Trophoblast cell (in vitro differentiated cells and primary cell): Measurements from ENCODE around the gene ZNF705A.
"Not testable (repeated sequence)": the region's sequence is repeated elsewhere in the genome, so short reads cannot be mapped to it uniquely, and the experiment has no call there.

Experiments used
- DNase-seq, 2 donors: peaks; one replicate each; pipeline ENCODE4 v3.0.0-alpha.2; 2016
- H2AFZ ChIP-seq: 2 replicates; pipeline ENCODE4 v1.6.1; 2013; ENCODE audit warnings: low read length, moderate library complexity, mild to moderate bottlenecking; ENCODE audit not compliant: insufficient read depth, poor library complexity
- H2AK5ac ChIP-seq: 2 replicates; pipeline ENCODE4 v1.6.1; 2013; ENCODE audit warnings: mild to moderate bottlenecking, low read length
- H2BK120ac ChIP-seq: 2 replicates; pipeline ENCODE4 v1.6.1; 2013; ENCODE audit warnings: low read length, mild to moderate bottlenecking, moderate library complexity; ENCODE audit not compliant: insufficient read depth, poor library complexity
- H2BK12ac ChIP-seq: 2 replicates; pipeline ENCODE4 v1.6.1; 2013; ENCODE audit warnings: mild to moderate bottlenecking, low read length, moderate library complexity
- H2BK5ac ChIP-seq: 2 replicates; pipeline ENCODE4 v1.6.1; 2013; ENCODE audit warnings: low read length, low read depth, moderate library complexity, mild to moderate bottlenecking; ENCODE audit not compliant: poor library complexity
- H3K14ac ChIP-seq: 2 replicates; pipeline ENCODE4 v1.6.1; 2013; ENCODE audit warnings: mild to moderate bottlenecking, low read length
- H3K18ac ChIP-seq: 2 replicates; pipeline ENCODE4 v1.6.1; 2013; ENCODE audit warnings: mild to moderate bottlenecking, low read length
- H3K23ac ChIP-seq: 2 replicates; pipeline ENCODE4 v1.6.1; 2013; ENCODE audit warnings: low read length
- H3K27ac ChIP-seq: 2 replicates; pipeline ENCODE4 v1.5.1; 2013; ENCODE audit warnings: low read depth, mild to moderate bottlenecking, inconsistent platforms, low read length, moderate library complexity
- H3K27me3 ChIP-seq: 2 replicates; pipeline ENCODE4 v1.6.1; 2013; ENCODE audit warnings: inconsistent platforms, mild to moderate bottlenecking, low read length, moderate library complexity; ENCODE audit not compliant: insufficient read depth
- H3K36me3 ChIP-seq, 2 experiments: 1 replicate in 1 of 2; 2 replicates in 1 of 2; pipeline ENCODE4 v1.6.1; 2013; ENCODE audit warnings: low read length in 2 of 2, mild to moderate bottlenecking in 2 of 2, moderate library complexity in 1 of 2; ENCODE audit not compliant: insufficient read depth in 2 of 2, control insufficient read depth in 1 of 2
- H3K4ac ChIP-seq: 2 replicates; pipeline ENCODE4 v1.6.1; 2013; ENCODE audit warnings: low read depth, mild to moderate bottlenecking, low read length, moderate library complexity
- H3K4me1 ChIP-seq, 2 experiments: 1 replicate in 1 of 2; 2 replicates in 1 of 2; pipeline ENCODE4 v1.6.1; 2013; ENCODE audit warnings: low read length in 2 of 2, mild to moderate bottlenecking in 2 of 2, moderate library complexity in 1 of 2; ENCODE audit not compliant: insufficient read depth in 2 of 2, control insufficient read depth in 1 of 2
- H3K4me2 ChIP-seq: 2 replicates; pipeline ENCODE4 v1.6.1; 2013; ENCODE audit warnings: inconsistent platforms, mild to moderate bottlenecking, low read length, moderate library complexity
- H3K4me3 ChIP-seq: 2 replicates; pipeline ENCODE4 v1.5.1; 2013; ENCODE audit warnings: mild to moderate bottlenecking, low read depth, low read length, inconsistent platforms
- H3K79me1 ChIP-seq: one replicate; pipeline ENCODE4 v1.6.1; 2013; ENCODE audit warnings: low read length
- H3K79me2 ChIP-seq: 2 replicates; pipeline ENCODE4 v1.6.1; 2013; ENCODE audit warnings: low read length, mild to moderate bottlenecking; ENCODE audit not compliant: control insufficient read depth, insufficient read depth, poor library complexity
- H3K9ac ChIP-seq: 2 replicates; pipeline ENCODE4 v1.6.1; 2013; ENCODE audit warnings: mild to moderate bottlenecking, low read length
- H3K9me3 ChIP-seq: 2 replicates; pipeline ENCODE4 v1.6.1; 2013; ENCODE audit warnings: low read depth, mild to moderate bottlenecking, control low read depth, inconsistent platforms, low read length; ENCODE audit not compliant: insufficient read depth
- H4K12ac ChIP-seq: 2 replicates; pipeline ENCODE4 v1.6.1; 2013; ENCODE audit warnings: low read depth, mild to moderate bottlenecking, low read length, moderate library complexity
- H4K8ac ChIP-seq: 2 replicates; pipeline ENCODE4 v1.6.1; 2013; ENCODE audit warnings: low read depth, mild to moderate bottlenecking, low read length, moderate library complexity
- H4K91ac ChIP-seq: one replicate; pipeline ENCODE4 v1.6.1; 2013; ENCODE audit warnings: low read depth, mild to moderate bottlenecking, low read length, moderate library complexity
- WGBS: extraction: QIAGEN DNeasy Blood & Tissue Kit; methylation state at CpG from one replicate; pipeline ENCODE4 v1.1.7; 2013; ENCODE audit warnings: missing lambda C conversion rate; ENCODE audit not compliant: insufficient read length, insufficient coverage; ENCODE audit errors: extremely low coverage; 5-methylcytosine and 5-hydroxymethylcytosine counted together

Gene ZNF705A

GRCh38 chr12:8224782-8225181, 68.0 kb downstream of the ZNF705A start:
- not testable (repeated sequence) for H3K9me3 ChIP-seq, H3K27me3 ChIP-seq, H2BK120ac ChIP-seq, H3K79me1 ChIP-seq, H3K36me3 ChIP-seq, H2BK12ac ChIP-seq, H4K12ac ChIP-seq, H3K18ac ChIP-seq, H3K27ac ChIP-seq, H3K23ac ChIP-seq, H2AK5ac ChIP-seq, H3K4ac ChIP-seq, H2AFZ ChIP-seq, H3K4me2 ChIP-seq, DNase-seq, H2BK5ac ChIP-seq, H3K4me3 ChIP-seq, H3K14ac ChIP-seq, H3K79me2 ChIP-seq, H4K91ac ChIP-seq, H3K9ac ChIP-seq, H3K4me1 ChIP-seq, H4K8ac ChIP-seq
- WGBS, result no CpG with 5 or more reads among the region's 11 CpGs

DNA sequence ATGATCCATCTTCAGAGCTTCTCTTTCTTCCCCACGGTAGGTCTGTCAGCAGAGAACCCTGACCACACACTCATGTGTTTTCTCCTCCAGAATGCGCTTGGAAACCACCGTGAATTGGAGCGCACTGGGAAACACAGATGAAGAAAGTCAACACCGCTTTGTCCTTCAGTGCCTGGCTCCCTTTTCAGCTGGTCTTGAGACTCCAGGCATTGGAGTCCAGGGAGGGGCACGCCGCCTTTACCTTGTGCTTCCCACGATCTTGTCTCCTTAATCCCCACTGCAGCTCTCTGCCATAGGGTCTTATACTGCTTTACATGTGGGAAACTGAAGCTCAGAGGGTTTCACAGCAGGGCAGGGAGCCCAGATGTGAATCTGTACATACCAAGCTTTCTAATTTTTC, 69.5 kb downstream of the ZNF705A start:
- Histone ChIP-seq H2BK120ac (no peak overlapping the region), H3K14ac (no peak overlapping the region), H3K18ac (no peak overlapping the region), H3K9ac (no peak overlapping the region), H3K4me2 (no peak overlapping the region), H3K27ac (no peak overlapping the region), H3K9me3 (no peaks in the 10 kb centered on the region), H4K12ac (no peak overlapping the region), H3K79me2 (no peaks in the 10 kb centered on the region), H2BK5ac (no peak overlapping the region), H2BK12ac (no peak overlapping the region), H2AK5ac (no peak overlapping the region), H3K79me1 (no peaks in the 10 kb centered on the region), H4K91ac (no peak overlapping the region), H3K23ac (no peak overlapping the region), H3K4ac (no peak overlapping the region), H3K4me1 (no peaks in the 10 kb centered on the region), H2AFZ (no peak overlapping the region), H3K36me3 (no peaks in the 10 kb centered on the region), H3K27me3 (no peaks in the 10 kb centered on the region), H3K4me3 (no peak overlapping the region), H4K8ac (no peak overlapping the region)
- DNase-seq, result no peak
- WGBS, result no CpG with 5 or more reads among the region's 8 CpGs

DNA sequence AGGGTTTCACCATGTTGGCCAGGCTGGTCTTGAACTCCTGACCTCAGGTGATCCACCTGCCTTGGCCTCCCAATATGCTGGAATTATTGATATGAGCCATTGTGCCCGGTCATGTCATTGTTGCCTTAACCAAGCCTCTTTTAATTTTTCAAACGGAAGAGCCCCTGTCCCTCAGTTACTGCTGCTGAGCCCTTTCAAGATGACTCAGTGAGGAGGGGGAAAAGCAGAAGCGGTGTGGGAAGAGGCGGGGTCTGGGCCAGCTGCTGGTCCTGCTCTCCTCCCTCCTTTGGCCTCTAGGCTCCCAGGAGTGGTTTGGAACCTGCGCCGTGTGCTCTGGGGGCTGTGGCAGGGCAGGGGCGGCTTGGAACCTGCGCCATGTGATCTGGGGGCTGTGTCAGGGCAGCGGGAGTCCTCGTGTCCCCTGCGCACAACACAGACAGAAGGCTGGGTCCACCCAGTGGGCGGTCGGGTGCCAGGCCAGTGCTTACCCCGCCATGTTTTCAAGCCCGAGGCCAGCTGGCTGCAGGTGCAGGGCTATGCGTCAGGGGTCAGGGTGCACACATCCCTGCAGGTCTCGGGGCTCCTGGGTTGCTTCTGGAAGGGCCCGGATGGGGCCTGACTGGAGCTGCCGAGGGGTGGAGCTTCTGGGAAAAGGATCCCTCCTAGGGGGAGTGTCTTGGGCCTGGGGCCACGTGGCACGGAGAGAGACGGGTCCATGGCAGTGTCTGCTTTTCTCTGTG, 70.3 kb downstream of the ZNF705A start, which contains the start of gene FAM90A1:
Gene FAM90A1 (minus strand): TSS at position 627 of the 740 bp plus-strand sequence. CDS start 2,786 bp downstream, outside the sequence.
- H2BK5ac ChIP-seq, H3K9ac ChIP-seq, H4K8ac ChIP-seq, H3K4me1 ChIP-seq, H3K23ac ChIP-seq, H3K79me1 ChIP-seq, H2BK12ac ChIP-seq, H4K12ac ChIP-seq, H3K79me2 ChIP-seq, H3K4ac ChIP-seq, H3K27me3 ChIP-seq, H3K4me3 ChIP-seq, H4K91ac ChIP-seq, H3K36me3 ChIP-seq, DNase-seq, H2BK120ac ChIP-seq, H3K9me3 ChIP-seq, H3K27ac ChIP-seq, H2AK5ac ChIP-seq, H3K4me2 ChIP-seq, H3K18ac ChIP-seq, H2AFZ ChIP-seq, H3K14ac ChIP-seq: not testable (repeated sequence)
- no CpG with 5 or more reads among the region's 22 CpGs for WGBS

DNA sequence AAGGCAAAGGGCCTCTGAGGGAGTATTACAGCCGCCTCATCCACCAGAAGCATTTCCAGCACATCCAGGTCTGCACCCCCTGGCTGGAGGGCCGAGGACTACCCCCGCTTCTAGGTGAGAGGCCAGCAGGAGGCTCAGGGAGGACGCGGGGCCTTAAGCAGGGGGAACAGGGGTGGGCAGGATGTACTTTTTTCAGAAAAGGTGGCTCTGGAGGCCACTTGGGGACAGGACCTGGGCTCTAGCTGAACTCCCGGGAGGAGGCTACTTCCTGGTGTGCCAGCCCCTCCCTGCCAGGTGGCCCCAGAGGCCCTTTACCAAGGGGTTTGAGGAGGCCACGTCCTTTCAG, 70.9 kb downstream of the ZNF705A start:
- no CpG with 5 or more reads among the region's 7 CpGs for WGBS

More for the DNA sequence above, 70.9 kb downstream of the ZNF705A start:
- H2AK5ac ChIP-seq, H4K8ac ChIP-seq, DNase-seq, H3K9me3 ChIP-seq, H3K27ac ChIP-seq, H3K18ac ChIP-seq, H3K14ac ChIP-seq, H3K79me2 ChIP-seq, H2BK120ac ChIP-seq, H3K9ac ChIP-seq, H3K4me2 ChIP-seq, H4K91ac ChIP-seq, H3K4ac ChIP-seq, H2BK5ac ChIP-seq, H3K23ac ChIP-seq, H3K4me1 ChIP-seq, H3K4me3 ChIP-seq, H2BK12ac ChIP-seq, H3K27me3 ChIP-seq, H3K36me3 ChIP-seq, H2AFZ ChIP-seq, H3K79me1 ChIP-seq, H4K12ac ChIP-seq: not testable (repeated sequence)
